Gastrocnemius medialis (tissue), 4 donors: Measurements from ENCODE around the gene SGPP1. TPM values are rescaled to one million over a fixed set of nuclear protein-coding genes. Genes with fewer than 3 reads are reported as not detected.

Experiments
- ATAC-seq, 2 donors: fragments of 150-250 bp; one replicate each; pipeline ENCODE4 v1.9.1; 2016
- DNase-seq, 2 donors: peaks; one replicate each; pipeline ENCODE4 v3.0.0-alpha.2; 2019
- H3K27ac ChIP-seq, 4 donors: fragments of 200-600 bp; sonication (generic); 1 replicate in 1 of 4; 2 replicates in 3 of 4; pipeline ENCODE4 v1.5.1; 2016 to 2018; ENCODE audit warnings: mild to moderate bottlenecking in 2 of 4, moderate library complexity in 1 of 4
- H3K27me3 ChIP-seq, 3 donors: fragments of 200-600 bp; sonication (generic) in 2 of 3; 1 replicate in 1 of 3; 2 replicates in 2 of 3; pipeline versions ENCODE4 v1.5.1 to v1.6.0; 2016 to 2019; ENCODE audit warnings: mild to moderate bottlenecking in 1 of 3, moderate library complexity in 1 of 3
- H3K36me3 ChIP-seq, 2 donors: fragments of 200-600 bp; sonication (generic) in 1 of 2; one replicate each; pipeline ENCODE4 v1.5.1; 2017 to 2018
- H3K4me1 ChIP-seq, 2 donors: fragments of 200-600 bp; sonication (generic) in 1 of 2; one replicate each; pipeline ENCODE4 v1.5.1; 2016 to 2017; ENCODE audit warnings: mild to moderate bottlenecking in 2 of 2
- H3K4me3 ChIP-seq, 4 donors: fragments of 200-600 bp; sonication (generic) in 3 of 4; 1 replicate in 1 of 4; 2 replicates in 3 of 4; pipeline ENCODE4 v1.5.1; 2016 to 2019; ENCODE audit warnings: mild to moderate bottlenecking in 2 of 4
- H3K9me3 ChIP-seq, 3 donors: fragments of 200-600 bp; sonication (generic) in 2 of 3; 1 replicate in 1 of 3; 2 replicates in 2 of 3; pipeline ENCODE4 v1.5.1; 2016 to 2019
- POLR2A ChIP-seq, 2 donors: fragments of 450-650 bp; IDR thresholded peaks; one replicate each; pipeline ENCODE4 v1.6.1; 2017; ENCODE audit warnings: antibody characterized with exemption in 2 of 2, mild to moderate bottlenecking in 2 of 2, moderate library complexity in 2 of 2
- in situ Hi-C, 4 donors: fragments of 200-750 bp; cut with MboI; loops; one replicate each; pipeline versions ENCODE4 v1.15.0 to v1.8.0; 2017; ENCODE audit warnings: low sequenced_read_pairs in 4 of 4
- intact Hi-C: fragments of 100-400 bp; cut with DNase I; formaldehyde crosslinking; loops from one replicate; pipeline ENCODE4 v1.15.1; 2023; ENCODE audit warnings: low total_unique reads
- total RNA-seq, 4 donors: library from RNA; depleted of rRNA; stranded (reverse); fragments of >200 nt; gene quantifications; one replicate each; pipeline versions ENCODE4 v1.1.0 to v1.2.3, GENCODE V29; 2016
- TF ChIP-seq, protein P1 (sequence below), 5 experiments: fragments of 450-650 bp in 3 of 5; fragments of 200-600 bp in 2 of 5; sonication (generic) in 2 of 5; IDR thresholded peaks in 4 of 5; conservative IDR thresholded peaks in 1 of 5; 1 replicate in 4 of 5; 2 replicates in 1 of 5; pipeline ENCODE4 v1.5.1; 2016 to 2019; ENCODE audit warnings: antibody characterized with exemption in 5 of 5, mild to moderate bottlenecking in 3 of 5, moderate library complexity in 3 of 5

SGPP1 gene
- total RNA-seq, 4 donors from 2014 or later: 3.5 to 11.3 (median 8.1) TPM

DNA sequence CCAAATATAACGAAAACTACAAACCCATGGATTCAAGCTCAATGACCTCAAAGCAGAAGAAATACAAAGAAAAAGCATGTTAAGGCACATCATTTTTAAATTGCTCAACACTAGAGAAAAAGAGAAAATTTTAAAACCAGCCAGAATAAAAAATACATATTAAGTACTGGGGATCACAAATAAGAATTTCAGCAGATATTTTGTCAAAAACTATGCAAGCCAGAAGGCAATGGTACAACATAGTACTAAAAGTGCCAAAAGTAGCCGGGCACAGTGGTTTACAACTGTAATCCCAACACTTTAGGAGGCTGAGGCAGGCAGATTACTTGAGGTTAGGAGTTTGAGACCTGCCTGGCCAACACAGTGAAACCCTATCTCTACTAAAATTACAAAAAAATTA lies 10.2 kb downstream of the SGPP1 start:
- Histone ChIP-seq H3K27ac (no peak overlapping the region), H3K4me1 (no peaks in the 10 kb centered on the region), H3K27me3 (no peaks in the 10 kb centered on the region), H3K4me3 (no peak overlapping the region), H3K9me3 (peaks cover 0 to 14% (median 2%) of the 10 kb centered on the region in 3 donors), H3K36me3 (peaks cover 0 to 3% of the 10 kb centered on the region in 2 donors)
- in situ Hi-C loops (no loop called here), intact Hi-C loops (no loop called here)
- DNase-seq (no peak), ATAC-seq (no peak)
- TF ChIP-seq, protein P1, sequence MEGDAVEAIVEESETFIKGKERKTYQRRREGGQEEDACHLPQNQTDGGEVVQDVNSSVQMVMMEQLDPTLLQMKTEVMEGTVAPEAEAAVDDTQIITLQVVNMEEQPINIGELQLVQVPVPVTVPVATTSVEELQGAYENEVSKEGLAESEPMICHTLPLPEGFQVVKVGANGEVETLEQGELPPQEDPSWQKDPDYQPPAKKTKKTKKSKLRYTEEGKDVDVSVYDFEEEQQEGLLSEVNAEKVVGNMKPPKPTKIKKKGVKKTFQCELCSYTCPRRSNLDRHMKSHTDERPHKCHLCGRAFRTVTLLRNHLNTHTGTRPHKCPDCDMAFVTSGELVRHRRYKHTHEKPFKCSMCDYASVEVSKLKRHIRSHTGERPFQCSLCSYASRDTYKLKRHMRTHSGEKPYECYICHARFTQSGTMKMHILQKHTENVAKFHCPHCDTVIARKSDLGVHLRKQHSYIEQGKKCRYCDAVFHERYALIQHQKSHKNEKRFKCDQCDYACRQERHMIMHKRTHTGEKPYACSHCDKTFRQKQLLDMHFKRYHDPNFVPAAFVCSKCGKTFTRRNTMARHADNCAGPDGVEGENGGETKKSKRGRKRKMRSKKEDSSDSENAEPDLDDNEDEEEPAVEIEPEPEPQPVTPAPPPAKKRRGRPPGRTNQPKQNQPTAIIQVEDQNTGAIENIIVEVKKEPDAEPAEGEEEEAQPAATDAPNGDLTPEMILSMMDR (IDR thresholded peaks at IDR 0.05 in 4 of 5, conservative IDR thresholded peaks at IDR 0.05 in 1 of 5): no peak
- TF ChIP-seq POLR2A (IDR thresholded peaks at IDR 0.05): no peak

DNA sequence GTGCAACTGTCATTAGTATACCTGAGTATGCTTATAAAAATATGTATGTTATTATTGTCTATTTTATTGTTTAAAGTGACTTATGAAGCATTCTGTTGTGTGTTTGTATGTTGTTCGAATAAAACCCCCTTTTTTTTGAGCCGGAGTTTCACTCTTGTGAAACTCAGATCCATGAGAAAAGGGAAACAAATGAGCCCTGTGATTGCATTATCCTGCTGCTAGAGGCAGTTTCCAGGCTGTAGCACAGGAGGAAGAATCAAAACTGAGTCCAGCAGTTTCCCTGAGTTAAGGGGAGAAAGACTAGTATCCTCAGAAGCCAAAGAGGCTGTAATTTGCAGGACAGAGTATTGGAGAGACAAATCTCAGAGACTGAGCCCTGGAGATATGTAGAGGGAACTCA lies 12.5 kb downstream of the SGPP1 start:
- Histone ChIP-seq H3K36me3 (peaks cover 0 to 3% of the 10 kb centered on the region in 2 donors), H3K9me3 (peaks cover 0 to 14% (median 2%) of the 10 kb centered on the region in 3 donors), H3K4me1 (no peaks in the 10 kb centered on the region), H3K4me3 (no peak overlapping the region), H3K27ac (no peak overlapping the region), H3K27me3 (no peaks in the 10 kb centered on the region)
- ATAC-seq (no peak), DNase-seq (no peak)
- intact Hi-C loops (no loop called here), in situ Hi-C loops (no loop called here)
- TF ChIP-seq POLR2A (IDR thresholded peaks at IDR 0.05): no peak
- TF ChIP-seq, protein P1 (IDR thresholded peaks at IDR 0.05 in 4 of 5, conservative IDR thresholded peaks at IDR 0.05 in 1 of 5): no peak

DNA sequence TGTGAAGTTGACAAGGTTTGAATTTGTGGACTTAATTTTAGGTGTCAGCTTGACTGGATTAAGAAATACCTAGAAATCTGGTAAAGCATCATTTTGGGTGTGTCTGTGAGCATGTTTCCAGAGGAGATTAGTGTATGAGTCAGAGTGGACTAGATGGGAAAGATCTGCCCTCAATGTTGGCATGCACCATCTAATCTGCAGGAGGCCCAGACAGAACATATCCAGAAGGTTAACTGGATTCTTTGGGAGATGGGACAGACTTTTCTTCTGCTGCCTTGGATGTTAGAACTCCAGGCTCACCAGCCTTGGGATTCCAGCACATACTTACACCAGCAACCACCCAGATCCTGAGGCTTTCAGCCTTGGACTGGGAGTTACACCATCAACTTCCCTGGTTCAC lies 14.1 kb downstream of the SGPP1 start:
- Histone ChIP-seq H3K9me3 (peaks cover 0 to 14% (median 2%) of the 10 kb centered on the region in 3 donors), H3K27me3 (no peaks in the 10 kb centered on the region), H3K4me1 (no peaks in the 10 kb centered on the region), H3K36me3 (peaks cover 0 to 3% of the 10 kb centered on the region in 2 donors), H3K4me3 (no peak overlapping the region), H3K27ac (no peak overlapping the region)
- intact Hi-C loops: no loop called here
- in situ Hi-C loops: no loop called here
- DNase-seq (no peak), ATAC-seq (no peak)
- no peak for TF ChIP-seq POLR2A (IDR thresholded peaks at IDR 0.05)
- TF ChIP-seq, protein P1 (IDR thresholded peaks at IDR 0.05 in 4 of 5, conservative IDR thresholded peaks at IDR 0.05 in 1 of 5): no peak

DNA sequence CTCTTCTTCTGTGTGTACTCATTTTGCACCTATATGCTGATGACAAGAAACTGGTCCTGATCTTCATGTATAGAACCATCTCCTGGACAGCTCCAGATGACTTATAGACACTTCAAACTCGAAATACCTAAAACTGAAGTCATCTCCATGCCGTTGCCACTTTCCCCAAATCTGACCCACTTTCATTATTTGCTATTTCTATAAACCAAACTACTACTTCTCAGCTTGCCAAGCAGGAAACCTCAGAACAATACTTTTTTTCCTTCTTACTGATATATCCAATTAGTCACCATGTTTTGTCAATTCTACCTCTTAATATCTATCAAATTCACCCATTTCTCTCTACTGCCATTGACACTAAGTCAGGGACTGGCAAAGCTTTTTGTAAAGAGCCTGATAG lies 14.8 kb downstream of the SGPP1 start:
- Histone ChIP-seq H3K4me1 (no peaks in the 10 kb centered on the region), H3K27me3 (no peaks in the 10 kb centered on the region), H3K4me3 (no peak overlapping the region), H3K27ac (no peak overlapping the region), H3K36me3 (peaks cover 0 to 3% of the 10 kb centered on the region in 2 donors), H3K9me3 (peaks cover 0 to 12% (median 2%) of the 10 kb centered on the region in 3 donors)
- TF ChIP-seq, protein P1 (IDR thresholded peaks at IDR 0.05 in 4 of 5, conservative IDR thresholded peaks at IDR 0.05 in 1 of 5): no peak
- no peak for TF ChIP-seq POLR2A (IDR thresholded peaks at IDR 0.05)
- in situ Hi-C loops: no loop called here
- no peak for ATAC-seq
- no peak for DNase-seq
- intact Hi-C loops: no loop called here

DNA sequence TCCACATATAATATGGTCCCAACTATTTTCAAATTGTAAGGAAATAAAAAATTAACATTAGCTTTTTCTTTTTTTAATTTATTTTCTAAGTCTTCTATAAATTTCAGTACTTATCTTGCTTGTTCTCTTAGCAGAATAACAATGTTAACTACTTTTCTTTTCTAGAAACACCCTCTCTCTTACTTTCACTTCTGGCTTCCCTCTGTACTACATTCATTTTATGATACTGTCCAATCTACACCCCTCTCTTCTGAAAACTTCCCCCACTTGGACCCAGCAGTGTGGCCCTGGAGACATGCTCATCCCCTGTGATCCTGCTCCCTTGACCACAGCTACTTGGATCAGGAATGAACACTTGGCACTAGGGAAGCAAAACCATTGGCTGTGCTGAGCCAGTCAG lies 15.7 kb downstream of the SGPP1 start:
- intact Hi-C loops: no loop called here
- in situ Hi-C loops: no loop called here
- DNase-seq: no peak
- H3K27ac ChIP-seq: no peak overlapping the region
- no peaks in the 10 kb centered on the region for H3K4me1 ChIP-seq
- TF ChIP-seq POLR2A (IDR thresholded peaks at IDR 0.05): no peak
- TF ChIP-seq, protein P1 (IDR thresholded peaks at IDR 0.05 in 4 of 5, conservative IDR thresholded peaks at IDR 0.05 in 1 of 5): no peak
- H3K27me3 ChIP-seq: no peaks in the 10 kb centered on the region
- no peak for ATAC-seq
- no peaks in the 10 kb centered on the region for H3K36me3 ChIP-seq
- no peak overlapping the region for H3K4me3 ChIP-seq
- peaks cover 0 to 3% (median 0%) of the 10 kb centered on the region in 3 donors for H3K9me3 ChIP-seq
